B cell (primary cell): Measurements from ENCODE around the gene QRFPR. TPM values are rescaled to one million over a fixed set of nuclear protein-coding genes. Genes with fewer than 3 reads are reported as not detected.

Source experiments
- ATAC-seq: fragments of 200-7000 bp; cut with Tn5 transposase; one replicate; pipeline ENCODE4 v1.10.0; 2021; ENCODE audit warnings: low read depth, mild to moderate bottlenecking, moderate number of reproducible peaks, moderate library complexity
- CTCF ChIA-PET: fragments of 350-600 bp; sonication (Branson Sonifier 250); formaldehyde crosslinking; loops from one replicate; lab custom pipeline; 2021; ENCODE audit warnings: antibody characterized with exemption, inconsistent platforms; lab: Charles Lee
- POLR2A ChIA-PET: fragments of 350-600 bp; sonication (Branson Sonifier 250); formaldehyde crosslinking; loops from one replicate; lab custom pipeline; 2021; ENCODE audit warnings: antibody characterized with exemption; lab: Charles Lee
- DNase-seq: peaks from one replicate; pipeline ENCODE4 v3.0.0; 2013
- H2AFZ ChIP-seq: 2 replicates; pipeline ENCODE4 v1.6.1; 2012; ENCODE audit warnings: mild to moderate bottlenecking, low read depth, low read length; ENCODE audit not compliant: insufficient read depth, poor library complexity, severe bottlenecking
- H3K27ac ChIP-seq, 2 donors: 1 replicate in 1 of 2; 2 replicates in 1 of 2; pipeline ENCODE4 v1.5.1; 2012 to 2013; ENCODE audit warnings: low read length in 2 of 2, mild to moderate bottlenecking in 2 of 2, moderate library complexity in 1 of 2
- H3K27me3 ChIP-seq, 4 experiments: fragments of 200-600 bp in 1 of 4; sonication (generic) in 1 of 4; replicated peaks in 1 of 4; 1 replicate in 2 of 4; 2 replicates in 2 of 4; pipeline versions ENCODE4 v1.6.1 to v1.7.0; 2013 to 2016; ENCODE audit warnings: low read length in 3 of 4, mild to moderate bottlenecking in 2 of 4, mixed read lengths in 1 of 4, moderate library complexity in 1 of 4; ENCODE audit not compliant: insufficient read depth in 4 of 4, control insufficient read depth in 3 of 4; ENCODE audit errors: control extremely low read depth in 1 of 4
- H3K36me3 ChIP-seq, 2 experiments: replicated peaks in 1 of 2; 1 replicate in 1 of 2; 2 replicates in 1 of 2; pipeline versions ENCODE4 v1.6.1 to v1.7.1; 2013; ENCODE audit warnings: low read length in 1 of 2; ENCODE audit not compliant: insufficient read depth in 2 of 2, control insufficient read depth in 1 of 2; ENCODE audit errors: control extremely low read depth in 1 of 2, extremely low read depth in 1 of 2
- H3K4me1 ChIP-seq, 2 donors: fragments of 200-600 bp in 1 of 2; sonication (generic) in 1 of 2; 1 replicate in 1 of 2; 2 replicates in 1 of 2; pipeline versions ENCODE4 v1.5.1 to v1.6.1; 2013 to 2017; ENCODE audit warnings: low read length in 2 of 2; ENCODE audit not compliant: control insufficient read depth in 2 of 2, insufficient read depth in 2 of 2
- H3K4me2 ChIP-seq: replicated peaks from 2 replicates; pipeline ENCODE3; 2012; ENCODE audit warnings: mild to moderate bottlenecking, low read depth, low read length; ENCODE audit not compliant: poor library complexity, severe bottlenecking
- H3K4me3 ChIP-seq, 5 experiments: fragments of 200-600 bp in 1 of 5; sonication (generic) in 1 of 5; 1 replicate in 3 of 5; 2 replicates in 2 of 5; pipeline versions ENCODE4 v1.5.1 to v1.7.0; 2011 to 2016; ENCODE audit warnings: low read length in 4 of 5, mild to moderate bottlenecking in 4 of 5, low read depth in 2 of 5, control low read depth in 1 of 5, moderate library complexity in 1 of 5; ENCODE audit not compliant: insufficient read depth in 1 of 5; ENCODE audit errors: control extremely low read depth in 1 of 5, extremely low read depth in 1 of 5
- H3K79me2 ChIP-seq: fragments of 200-600 bp; sonication (generic); one replicate; pipeline ENCODE4 v1.6.0; 2016; ENCODE audit warnings: low read length; ENCODE audit not compliant: control insufficient read depth, insufficient read depth
- H3K9ac ChIP-seq: fragments of 200-600 bp; sonication (generic); 2 replicates; pipeline ENCODE4 v1.6.1; 2017; ENCODE audit warnings: mild to moderate bottlenecking, low read length, moderate library complexity
- H3K9me3 ChIP-seq, 3 donors: one replicate each; pipeline versions ENCODE4 v1.6.1 to v1.7.1; 2013; ENCODE audit warnings: low read length in 2 of 3; ENCODE audit not compliant: control insufficient read depth in 2 of 3, insufficient read depth in 1 of 3; ENCODE audit errors: control extremely low read depth in 1 of 3
- H4K20me1 ChIP-seq: 2 replicates; pipeline ENCODE4 v1.6.0; 2012; ENCODE audit warnings: mild to moderate bottlenecking, low read length; ENCODE audit not compliant: insufficient read depth, control insufficient read depth, poor library complexity, severe bottlenecking
- H3K27ac Mint-ChIP-seq: one replicate; pipeline ENCODE4 v1.8.0; 2021; ENCODE audit warnings: mixed read lengths
- H3K27me3 Mint-ChIP-seq: one replicate; pipeline ENCODE4 v1.8.0; 2021; ENCODE audit warnings: mixed read lengths
- H3K4me1 Mint-ChIP-seq: one replicate; pipeline ENCODE4 v1.8.0; 2021; ENCODE audit warnings: mixed read lengths
- H3K4me3 Mint-ChIP-seq: one replicate; pipeline ENCODE4 v1.8.0; 2021; ENCODE audit warnings: mixed read lengths
- H3K9me3 Mint-ChIP-seq: one replicate; pipeline ENCODE4 v1.8.0; 2022; ENCODE audit warnings: mixed read lengths; ENCODE audit not compliant: insufficient read depth
- CTCF ChIP-seq: fragments of 200-600 bp; IDR thresholded peaks from one replicate; pipeline ENCODE4 v1.8.0; 2022; ENCODE audit warnings: antibody characterized with exemption, mild to moderate bottlenecking
- EZH2 ChIP-seq: IDR thresholded peaks from 2 replicates; pipeline ENCODE4 v1.6.1; 2012; ENCODE audit warnings: borderline replicate concordance, low read depth, mild to moderate bottlenecking, moderate library complexity, low read length; ENCODE audit not compliant: insufficient read depth, poor library complexity, severe bottlenecking
- WGBS: methylation state at CpG from one replicate; pipeline ENCODE4 v1.1.5; 2013; ENCODE audit warnings: missing lambda C conversion rate; ENCODE audit not compliant: insufficient coverage; 5-methylcytosine and 5-hydroxymethylcytosine counted together
- intact Hi-C: fragments of 100-400 bp; cut with micrococcal nuclease; formaldehyde crosslinking; loops from one replicate; pipeline ENCODE4 v1.10.0; 2022
- polyA plus RNA-seq: library from polyadenylated mRNA; depleted of rRNA; stranded (reverse); fragments of >200 nt; gene quantifications from 2 replicates; pipeline ENCODE4 v1.2.3, GENCODE V29; 2012
- total RNA-seq, 2 donors: library from RNA; stranded (reverse); fragments of 120-200 nt in 1 of 2; gene quantifications; 1 replicate in 1 of 2; 2 replicates in 1 of 2; pipeline versions ENCODE4 v1.2.3 to v1.2.4, GENCODE V29; 2013 to 2022

QRFPR gene
- total and polyA plus RNA-seq, 2 donors (not counting 1 experiment from before 2014, with no cell fraction given), result not detected

GRCh38 chr4:121324331-121324730 is 56.5 kb downstream of the QRFPR start:
- CTCF ChIA-PET, result no interaction called here
- TF ChIP-seq EZH2 (no peak), CTCF (no peak)
- Histone ChIP-seq H3K27me3 (no peaks in the 10 kb centered on the region), H4K20me1 (no peaks in the 10 kb centered on the region), H3K4me2 (no peak overlapping the region), H2AFZ (no peak overlapping the region), H3K36me3 (no peaks in the 10 kb centered on the region), H3K4me3 (no peak overlapping the region), H3K9me3 (no peaks in the 10 kb centered on the region), H3K9ac (no peak overlapping the region), H3K79me2 (no peaks in the 10 kb centered on the region), H3K4me1 (no peaks in the 10 kb centered on the region), H3K27ac (no peak overlapping the region)
- intact Hi-C loops, result no loop called here
- Mint-ChIP-seq H3K4me3 (no peak overlapping the region), H3K4me1 (no peaks in the 10 kb centered on the region), H3K27ac (no peak overlapping the region), H3K27me3 (peaks cover 6% of the 10 kb centered on the region), H3K9me3 (no peaks in the 10 kb centered on the region)
- no CpG with 5 or more reads among the region's 3 CpGs for WGBS
- POLR2A ChIA-PET, result no interaction called here
- no peak for DNase-seq
- ATAC-seq, result no peak

GRCh38 chr4:121321466-121321865 is 59.4 kb downstream of the QRFPR start:
- H2AFZ ChIP-seq, result no peak overlapping the region
- Mint-ChIP-seq H3K4me3 (no peak overlapping the region), H3K9me3 (no peaks in the 10 kb centered on the region), H3K27me3 (peaks cover 6% of the 10 kb centered on the region), H3K4me1 (no peaks in the 10 kb centered on the region), H3K27ac (no peak overlapping the region)
- peaks cover 0 to 2% (median 0%) of the 10 kb centered on the region in 3 donors for H3K9me3 ChIP-seq
- ATAC-seq (no peak), DNase-seq (no peak)
- TF ChIP-seq EZH2 (no peak), CTCF (no peak)
- H3K79me2 ChIP-seq, result no peaks in the 10 kb centered on the region
- no CpG with 5 or more reads among the region's 3 CpGs for WGBS
- CTCF ChIA-PET, result no interaction called here
- no peak overlapping the region for H3K9ac ChIP-seq
- no peaks in the 10 kb centered on the region for H4K20me1 ChIP-seq
- intact Hi-C loops, result no loop called here
- no peak overlapping the region for H3K4me2 ChIP-seq
- POLR2A ChIA-PET, result no interaction called here
- H3K36me3 ChIP-seq, result no peaks in the 10 kb centered on the region
- H3K27ac ChIP-seq, result no peak overlapping the region
- H3K4me3 ChIP-seq, result no peak overlapping the region
- no peaks in the 10 kb centered on the region for H3K27me3 ChIP-seq
- H3K4me1 ChIP-seq, result no peaks in the 10 kb centered on the region
